HepG2 (cell line): Measurements from ENCODE around the gene TMEM14A. TPM values are rescaled to one million over a fixed set of nuclear protein-coding genes. Genes with fewer than 3 reads are reported as not detected.

Experiments used
- BORCS8-MEF2B ChIP-seq: sonication (generic); formaldehyde crosslinking; IDR thresholded peaks from 2 replicates; pipeline ENCODE4 v1.8.0; 2022; ENCODE audit warnings: mild to moderate bottlenecking, missing genetic modification reagents
- CBX1 ChIP-seq: IDR thresholded peaks from one replicate; pipeline ENCODE4 v1.6.1; 2016; ENCODE audit warnings: antibody characterized with exemption, low read depth
- CEBPB ChIP-seq: IDR thresholded peaks from 2 replicates; pipeline ENCODE4 v1.6.1; 2011; ENCODE audit warnings: low read depth, low read length, improper control_type of control experiment, borderline replicate concordance
- FOSL2 ChIP-seq: sonication (generic); formaldehyde crosslinking; IDR thresholded peaks from 2 replicates; pipeline ENCODE4 v1.4.0; 2020; ENCODE audit warnings: missing genetic modification reagents
- HNF4G ChIP-seq, 2 experiments: sonication (generic) in 1 of 2; formaldehyde crosslinking in 1 of 2; IDR thresholded peaks; 2 replicates each; pipeline versions ENCODE4 v1.4.0 to v1.6.1; 2011 to 2020; ENCODE audit warnings: borderline replicate concordance in 2 of 2, low read depth in 2 of 2, mild to moderate bottlenecking in 2 of 2, low read length in 1 of 2, missing genetic modification reagents in 1 of 2, moderate library complexity in 1 of 2
- IKZF1 ChIP-seq: fragments of 450-650 bp; IDR thresholded peaks from 2 replicates; pipeline ENCODE4 v1.7.1; 2016
- NFE2 ChIP-seq: sonication (generic); formaldehyde crosslinking; IDR thresholded peaks from 2 replicates; pipeline ENCODE4 v1.4.0; 2020; ENCODE audit warnings: missing genetic modification reagents
- NFKBIZ ChIP-seq: IDR thresholded peaks from 2 replicates; pipeline ENCODE4 v1.6.1; 2018; ENCODE audit warnings: missing genetic modification reagents, missing compliant biosample characterization
- NR2F6 ChIP-seq, 2 experiments: IDR thresholded peaks; 2 replicates each; pipeline ENCODE4 v1.6.1; 2016; ENCODE audit warnings: antibody characterized with exemption in 1 of 2, mild to moderate bottlenecking in 1 of 2
- PHF5A ChIP-seq: IDR thresholded peaks from one replicate; pipeline ENCODE4 v1.6.1; 2018; ENCODE audit warnings: low read depth, missing genetic modification reagents; ENCODE audit not compliant: unreplicated experiment
- SETDB1 ChIP-seq: sonication (generic); formaldehyde crosslinking; IDR thresholded peaks from 2 replicates; pipeline ENCODE4 v1.5.1; 2020; ENCODE audit warnings: missing genetic modification reagents, mild to moderate bottlenecking, borderline replicate concordance
- SP1 ChIP-seq, 2 experiments: fragments of 450-650 bp in 1 of 2; sonication (generic) in 1 of 2; formaldehyde crosslinking in 1 of 2; IDR thresholded peaks; 2 replicates each; pipeline versions ENCODE4 v1.4.0 to v1.6.1; 2016 to 2020; ENCODE audit warnings: missing genetic modification reagents in 1 of 2
- TARDBP ChIP-seq: sonication (generic); formaldehyde crosslinking; IDR thresholded peaks from 2 replicates; pipeline ENCODE4 v1.8.0; 2022; ENCODE audit warnings: mild to moderate bottlenecking, missing genetic modification reagents
- ZNF570 ChIP-seq: sonication (generic); formaldehyde crosslinking; IDR thresholded peaks from 2 replicates; pipeline ENCODE4 v1.4.0; 2020; ENCODE audit warnings: mild to moderate bottlenecking, missing genetic modification reagents, borderline replicate concordance
- ZNF629 ChIP-seq: sonication (generic); formaldehyde crosslinking; conservative IDR thresholded peaks from 2 replicates; pipeline ENCODE4 v1.5.0; 2020; ENCODE audit warnings: missing genetic modification reagents
- polyA plus RNA-seq, 8 experiments: library from polyadenylated mRNA; depleted of rRNA in 3 of 8; stranded (reverse) in 7 of 8; unstranded in 1 of 8; fragments of >200 nt; fragmentation: Illumina TruSeq in 4 of 8; extraction: Trizol in 4 of 8; gene quantifications; 2 replicates each; pipeline versions ENCODE4 v1.2.1 to v1.2.3, GENCODE V29; 2011 to 2016; ENCODE audit warnings: low read depth in 4 of 8, missing spikeins in 1 of 8, mixed read lengths in 1 of 8; ENCODE audit not compliant: insufficient read depth in 1 of 8
- total RNA-seq, 5 experiments: library from RNA; depleted of rRNA; stranded (reverse); fragments of >200 nt; fragmentation: Illumina TruSeq; extraction: Trizol; gene quantifications; 2 replicates each; pipeline ENCODE4 v1.2.3, GENCODE V29; 2016; ENCODE audit warnings: low read depth in 1 of 5
- TF ChIP-seq, protein P1 (sequence below): sonication (generic); formaldehyde crosslinking; IDR thresholded peaks from 2 replicates; pipeline ENCODE4 v1.5.1; 2020; ENCODE audit warnings: missing genetic modification reagents, mild to moderate bottlenecking, borderline replicate concordance
- TF ChIP-seq, protein P2 (sequence below): sonication (generic); formaldehyde crosslinking; IDR thresholded peaks from 2 replicates; pipeline ENCODE4 v1.9.0; 2022; ENCODE audit warnings: low read depth, missing genetic modification reagents
- TF ChIP-seq, protein P3 (sequence below): IDR thresholded peaks from 2 replicates; pipeline ENCODE4 v1.6.1; 2016
- TF ChIP-seq, protein P4 (sequence below): sonication (generic); formaldehyde crosslinking; IDR thresholded peaks from 2 replicates; pipeline ENCODE4 v1.4.0; 2020; ENCODE audit warnings: missing genetic modification reagents
- TF ChIP-seq, protein P5 (sequence below): sonication (generic); formaldehyde crosslinking; IDR thresholded peaks from 2 replicates; pipeline ENCODE4 v1.4.0; 2020; ENCODE audit warnings: low read depth, missing genetic modification reagents

TMEM14A gene
- total and polyA plus RNA-seq, 2 of the 13 experiments (the other 11 are each of a cell fraction or from before 2014, with no cell fraction given) = 24.6 to 73.7 TPM

DNA sequence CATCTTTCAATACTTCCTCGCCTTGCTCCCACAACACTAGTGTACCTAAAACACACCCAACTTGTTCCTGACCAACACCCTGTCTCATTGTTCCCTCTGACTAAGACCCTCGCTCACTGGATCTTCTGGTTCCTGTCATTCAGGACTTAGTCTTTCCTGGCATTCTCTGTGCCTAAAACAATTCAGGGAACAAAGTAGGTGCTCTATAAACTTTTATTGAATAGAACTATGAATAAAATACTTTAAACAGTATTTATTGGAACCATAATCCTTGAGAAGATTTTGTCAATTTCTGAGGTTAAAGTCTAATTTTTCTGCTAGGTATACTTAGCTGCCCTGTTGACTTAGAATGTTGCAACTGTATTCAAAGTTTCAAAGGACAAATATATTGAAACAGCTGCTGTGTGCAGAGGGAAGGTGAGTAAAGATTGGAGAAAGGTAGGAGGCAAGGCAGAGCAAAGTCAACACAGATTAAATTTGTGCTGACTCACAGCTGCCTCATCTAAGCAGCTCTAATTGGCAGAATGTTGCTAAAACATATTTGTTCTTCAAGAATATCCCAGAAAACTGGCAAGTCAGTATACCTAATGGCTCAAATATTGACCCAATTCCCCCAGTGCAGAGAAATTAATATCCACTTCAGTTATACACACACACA is 54.8 kb downstream of the TMEM14A start (continued):
- TF ChIP-seq, protein P1, sequence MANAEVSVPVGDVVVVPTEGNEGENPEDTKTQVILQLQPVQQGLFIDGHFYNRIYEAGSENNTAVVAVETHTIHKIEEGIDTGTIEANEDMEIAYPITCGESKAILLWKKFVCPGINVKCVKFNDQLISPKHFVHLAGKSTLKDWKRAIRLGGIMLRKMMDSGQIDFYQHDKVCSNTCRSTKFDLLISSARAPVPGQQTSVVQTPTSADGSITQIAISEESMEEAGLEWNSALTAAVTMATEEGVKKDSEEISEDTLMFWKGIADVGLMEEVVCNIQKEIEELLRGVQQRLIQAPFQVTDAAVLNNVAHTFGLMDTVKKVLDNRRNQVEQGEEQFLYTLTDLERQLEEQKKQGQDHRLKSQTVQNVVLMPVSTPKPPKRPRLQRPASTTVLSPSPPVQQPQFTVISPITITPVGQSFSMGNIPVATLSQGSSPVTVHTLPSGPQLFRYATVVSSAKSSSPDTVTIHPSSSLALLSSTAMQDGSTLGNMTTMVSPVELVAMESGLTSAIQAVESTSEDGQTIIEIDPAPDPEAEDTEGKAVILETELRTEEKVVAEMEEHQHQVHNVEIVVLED = peak; percentile 41; the same call in 1 of the 2 replicates
- TF ChIP-seq ZNF570 (no peak), BORCS8-MEF2B (CRISPR knock-in tag) (no peak), IKZF1 (no peak), NFKBIZ (peak; percentile 96; the same call in 1 of the 2 replicates), SETDB1 (CRISPR knock-in tag) (no peak), NR2F6 (IDR thresholded peaks at IDR 0.05) (peak; percentile 93), NR2F6 (CRISPR knock-in tag; IDR thresholded peaks at IDR 0.05) (peak; percentile 83), TARDBP (CRISPR knock-in tag) (peak; percentile 97), PHF5A (peak; percentile 68), CBX1 (peak; percentile 38), NFE2 (CRISPR knock-in tag) (peak; percentile 100), HNF4G (IDR thresholded peaks at IDR 0.05; ENCODE audit: borderline replicate concordance, low read depth, low read length) (peak; percentile 100), HNF4G (CRISPR knock-in tag; IDR thresholded peaks at IDR 0.05; ENCODE audit: borderline replicate concordance, low read depth) (peak; percentile 99), ZNF629 (CRISPR knock-in tag) (peak; percentile 72), SP1 (IDR thresholded peaks at IDR 0.05) (no peak), SP1 (CRISPR knock-in tag; IDR thresholded peaks at IDR 0.05) (peak; percentile 46), FOSL2 (CRISPR knock-in tag) (peak; percentile 97), CEBPB (peak; percentile 99)
- TF ChIP-seq, protein P2, sequence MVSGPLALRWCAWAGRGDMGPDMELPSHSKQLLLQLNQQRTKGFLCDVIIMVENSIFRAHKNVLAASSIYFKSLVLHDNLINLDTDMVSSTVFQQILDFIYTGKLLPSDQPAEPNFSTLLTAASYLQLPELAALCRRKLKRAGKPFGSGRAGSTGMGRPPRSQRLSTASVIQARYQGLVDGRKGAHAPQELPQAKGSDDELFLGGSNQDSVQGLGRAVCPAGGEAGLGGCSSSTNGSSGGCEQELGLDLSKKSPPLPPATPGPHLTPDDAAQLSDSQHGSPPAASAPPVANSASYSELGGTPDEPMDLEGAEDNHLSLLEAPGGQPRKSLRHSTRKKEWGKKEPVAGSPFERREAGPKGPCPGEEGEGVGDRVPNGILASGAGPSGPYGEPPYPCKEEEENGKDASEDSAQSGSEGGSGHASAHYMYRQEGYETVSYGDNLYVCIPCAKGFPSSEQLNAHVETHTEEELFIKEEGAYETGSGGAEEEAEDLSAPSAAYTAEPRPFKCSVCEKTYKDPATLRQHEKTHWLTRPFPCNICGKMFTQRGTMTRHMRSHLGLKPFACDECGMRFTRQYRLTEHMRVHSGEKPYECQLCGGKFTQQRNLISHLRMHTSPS = peak; percentile 57; the same call in 1 of the 2 replicates
- TF ChIP-seq, protein P3, sequence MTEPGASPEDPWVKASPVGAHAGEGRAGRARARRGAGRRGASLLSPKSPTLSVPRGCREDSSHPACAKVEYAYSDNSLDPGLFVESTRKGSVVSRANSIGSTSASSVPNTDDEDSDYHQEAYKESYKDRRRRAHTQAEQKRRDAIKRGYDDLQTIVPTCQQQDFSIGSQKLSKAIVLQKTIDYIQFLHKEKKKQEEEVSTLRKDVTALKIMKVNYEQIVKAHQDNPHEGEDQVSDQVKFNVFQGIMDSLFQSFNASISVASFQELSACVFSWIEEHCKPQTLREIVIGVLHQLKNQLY (CRISPR knock-in tag) = peak; percentile 87
- TF ChIP-seq, protein P4, sequence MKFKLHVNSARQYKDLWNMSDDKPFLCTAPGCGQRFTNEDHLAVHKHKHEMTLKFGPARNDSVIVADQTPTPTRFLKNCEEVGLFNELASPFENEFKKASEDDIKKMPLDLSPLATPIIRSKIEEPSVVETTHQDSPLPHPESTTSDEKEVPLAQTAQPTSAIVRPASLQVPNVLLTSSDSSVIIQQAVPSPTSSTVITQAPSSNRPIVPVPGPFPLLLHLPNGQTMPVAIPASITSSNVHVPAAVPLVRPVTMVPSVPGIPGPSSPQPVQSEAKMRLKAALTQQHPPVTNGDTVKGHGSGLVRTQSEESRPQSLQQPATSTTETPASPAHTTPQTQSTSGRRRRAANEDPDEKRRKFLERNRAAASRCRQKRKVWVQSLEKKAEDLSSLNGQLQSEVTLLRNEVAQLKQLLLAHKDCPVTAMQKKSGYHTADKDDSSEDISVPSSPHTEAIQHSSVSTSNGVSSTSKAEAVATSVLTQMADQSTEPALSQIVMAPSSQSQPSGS (CRISPR knock-in tag) = peak; percentile 90; the same call in 1 of the 2 replicates
- TF ChIP-seq, protein P5, sequence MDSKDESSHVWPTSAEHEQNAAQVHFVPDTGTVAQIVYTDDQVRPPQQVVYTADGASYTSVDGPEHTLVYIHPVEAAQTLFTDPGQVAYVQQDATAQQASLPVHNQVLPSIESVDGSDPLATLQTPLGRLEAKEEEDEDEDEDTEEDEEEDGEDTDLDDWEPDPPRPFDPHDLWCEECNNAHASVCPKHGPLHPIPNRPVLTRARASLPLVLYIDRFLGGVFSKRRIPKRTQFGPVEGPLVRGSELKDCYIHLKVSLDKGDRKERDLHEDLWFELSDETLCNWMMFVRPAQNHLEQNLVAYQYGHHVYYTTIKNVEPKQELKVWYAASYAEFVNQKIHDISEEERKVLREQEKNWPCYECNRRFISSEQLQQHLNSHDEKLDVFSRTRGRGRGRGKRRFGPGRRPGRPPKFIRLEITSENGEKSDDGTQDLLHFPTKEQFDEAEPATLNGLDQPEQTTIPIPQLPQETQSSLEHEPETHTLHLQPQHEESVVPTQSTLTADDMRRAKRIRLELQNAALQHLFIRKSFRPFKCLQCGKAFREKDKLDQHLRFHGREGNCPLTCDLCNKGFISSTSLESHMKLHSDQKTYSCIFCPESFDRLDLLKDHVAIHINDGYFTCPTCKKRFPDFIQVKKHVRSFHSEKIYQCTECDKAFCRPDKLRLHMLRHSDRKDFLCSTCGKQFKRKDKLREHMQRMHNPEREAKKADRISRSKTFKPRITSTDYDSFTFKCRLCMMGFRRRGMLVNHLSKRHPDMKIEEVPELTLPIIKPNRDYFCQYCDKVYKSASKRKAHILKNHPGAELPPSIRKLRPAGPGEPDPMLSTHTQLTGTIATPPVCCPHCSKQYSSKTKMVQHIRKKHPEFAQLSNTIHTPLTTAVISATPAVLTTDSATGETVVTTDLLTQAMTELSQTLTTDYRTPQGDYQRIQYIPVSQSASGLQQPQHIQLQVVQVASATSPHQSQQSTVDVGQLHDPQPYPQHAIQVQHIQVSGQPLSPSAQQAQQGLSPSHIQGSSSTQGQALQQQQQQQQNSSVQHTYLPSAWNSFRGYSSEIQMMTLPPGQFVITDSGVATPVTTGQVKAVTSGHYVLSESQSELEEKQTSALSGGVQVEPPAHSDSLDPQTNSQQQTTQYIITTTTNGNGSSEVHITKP (CRISPR knock-in tag) = peak; percentile 63; the same call in 1 of the 2 replicates
